Stomach smooth muscle (tissue), 2 donors: ENCODE measurements around the gene EPHB4.

Source experiments
- H3K27ac ChIP-seq: one replicate; pipeline ENCODE4 v1.7.0; 2013; ENCODE audit warnings: mild to moderate bottlenecking, low read length, inconsistent platforms
- H3K27me3 ChIP-seq, 2 donors: one replicate each; pipeline ENCODE4 v1.7.0; 2013; ENCODE audit warnings: low read length in 2 of 2; ENCODE audit not compliant: insufficient read depth in 2 of 2, control insufficient read depth in 1 of 2
- H3K36me3 ChIP-seq, 2 donors: one replicate each; pipeline ENCODE4 v1.7.0; 2013; ENCODE audit warnings: low read length in 2 of 2; ENCODE audit not compliant: control insufficient read depth in 2 of 2, insufficient read depth in 2 of 2
- H3K4me1 ChIP-seq: one replicate; pipeline ENCODE4 v1.7.0; 2013; ENCODE audit warnings: low read length; ENCODE audit not compliant: control insufficient read depth, insufficient read depth
- H3K4me3 ChIP-seq, 2 donors: one replicate each; pipeline ENCODE4 v1.7.0; 2013; ENCODE audit warnings: low read length in 2 of 2
- H3K9ac ChIP-seq, 2 donors: one replicate each; pipeline ENCODE4 v1.7.0; 2013; ENCODE audit warnings: low read length in 2 of 2, mild to moderate bottlenecking in 1 of 2
- H3K9me3 ChIP-seq, 2 donors: one replicate each; pipeline ENCODE4 v1.7.0; 2013; ENCODE audit warnings: low read length in 2 of 2; ENCODE audit not compliant: control insufficient read depth in 2 of 2
- donor health status: healthy.
- donor health status: Pancreatic carcinoma.

The EPHB4 gene

GRCh38 chr7:100752994-100753393 lies 74.3 kb downstream of the EPHB4 start:
- Histone ChIP-seq H3K4me3 (no peak overlapping the region), H3K36me3 (no peaks in the 10 kb centered on the region), H3K27ac (no peak overlapping the region), H3K27me3 (peaks cover 7 to 13% of the 10 kb centered on the region in 2 donors), H3K4me1 (no peaks in the 10 kb centered on the region), H3K9ac (no peak overlapping the region), H3K9me3 (no peaks in the 10 kb centered on the region)
